HG02678 (cell line): ENCODE measurements around the gene EXOSC5.

Experiments
- ATAC-seq: cut with Tn5 transposase; IDR thresholded peaks from one replicate; pipeline ENCODE4 v1.9.1; 2021; ENCODE audit warnings: mild to moderate bottlenecking, moderate library complexity; ENCODE audit not compliant: unreplicated experiment

Gene EXOSC5

GRCh38 chr19:41426952-41427646 is 29.9 kb upstream of the EXOSC5 start, which contains the start of gene B3GNT8:
Gene B3GNT8 (minus strand): TSS chr19:41427374. CDS start chr19:41426778, 596 bp downstream.
- no peak for ATAC-seq

GRCh38 chr19:41426116-41426841 is 29.1 kb upstream of the EXOSC5 start:
- ATAC-seq: no peak

- no peak for ATAC-seq
These were observed 28.3 kb upstream of the EXOSC5 start for GRCh38 chr19:41425174-41426115.

GRCh38 chr19:41424335-41425173 is 27.4 kb upstream of the EXOSC5 start:
- no peak for ATAC-seq

GRCh38 chr19:41422955-41423354 is 25.8 kb upstream of the EXOSC5 start:
- no peak for ATAC-seq

- ATAC-seq: no peak
These were observed 25.3 kb upstream of the EXOSC5 start for GRCh38 chr19:41422456-41422855.

GRCh38 chr19:41421973-41422372 is 24.8 kb upstream of the EXOSC5 start:
- ATAC-seq: no peak

GRCh38 chr19:41421314-41421713 is 24.2 kb upstream of the EXOSC5 start:
- no peak for ATAC-seq

- no peak for ATAC-seq
These were observed 23.1 kb upstream of the EXOSC5 start for GRCh38 chr19:41420101-41420880.

- ATAC-seq: no peak
These were observed 19.1 kb upstream of the EXOSC5 start for GRCh38 chr19:41416194-41416674.

- no peak for ATAC-seq
These were observed 18.0 kb upstream of the EXOSC5 start for GRCh38 chr19:41415154-41415571.

- ATAC-seq: no peak
These were observed 17.3 kb upstream of the EXOSC5 start for GRCh38 chr19:41414461-41414860.

- ATAC-seq: no peak
These were observed 16.8 kb upstream of the EXOSC5 start for GRCh38 chr19:41413947-41414346.

GRCh38 chr19:41412953-41413352 is 15.8 kb upstream of the EXOSC5 start:
- no peak for ATAC-seq

- no peak for ATAC-seq
These were observed 14.8 kb upstream of the EXOSC5 start for GRCh38 chr19:41411968-41412265.

GRCh38 chr19:41411100-41411967 is 14.2 kb upstream of the EXOSC5 start:
- no peak for ATAC-seq

- no peak for ATAC-seq
These were observed 13.3 kb upstream of the EXOSC5 start for GRCh38 chr19:41410336-41411054.

GRCh38 chr19:41409288-41409687 is 12.1 kb upstream of the EXOSC5 start:
- no peak for ATAC-seq
